Esophagus squamous epithelium (tissue), 5 donors: Measurements from ENCODE around the gene KANK3. TPM values are rescaled to one million over a fixed set of nuclear protein-coding genes. Genes with fewer than 3 reads are reported as not detected.

Source experiments
- DNase-seq: peaks from one replicate; lab custom pipeline; 2025; lab: John Stamatoyannopoulos, UW
- H3K27ac ChIP-seq, 4 donors: fragments of 200-600 bp; sonication (generic); one replicate each; pipeline ENCODE4 v1.5.1; 2016 to 2019; ENCODE audit warnings: mild to moderate bottlenecking in 1 of 4
- H3K27me3 ChIP-seq, 4 donors: fragments of 200-600 bp; sonication (generic); 1 replicate in 3 of 4; 2 replicates in 1 of 4; pipeline versions ENCODE4 v1.5.1 to v1.6.0; 2017 to 2021; ENCODE audit warnings: antibody characterized with exemption in 1 of 4
- H3K36me3 ChIP-seq, 3 donors: fragments of 200-600 bp; sonication (generic); one replicate each; pipeline ENCODE4 v1.5.1; 2016 to 2019
- H3K4me1 ChIP-seq, 3 donors: fragments of 200-600 bp; sonication (generic); one replicate each; pipeline ENCODE4 v1.5.1; 2017 to 2019
- H3K4me3 ChIP-seq, 4 donors: fragments of 200-600 bp; sonication (generic); 1 replicate in 3 of 4; 2 replicates in 1 of 4; pipeline ENCODE4 v1.5.1; 2016 to 2019; ENCODE audit warnings: mild to moderate bottlenecking in 2 of 4, moderate library complexity in 1 of 4
- H3K9me3 ChIP-seq, 3 donors: fragments of 200-600 bp; sonication (generic); one replicate each; pipeline ENCODE4 v1.5.1; 2016 to 2019
- CTCF ChIP-seq, 6 experiments: fragments of 450-650 bp in 4 of 6; fragments of 200-600 bp in 2 of 6; sonication (generic) in 2 of 6; IDR thresholded peaks; one replicate each; pipeline ENCODE4 v1.5.1; 2016 to 2019; ENCODE audit warnings: antibody characterized with exemption in 6 of 6, mild to moderate bottlenecking in 4 of 6, moderate library complexity in 4 of 6
- POLR2A ChIP-seq, 4 donors: fragments of 450-650 bp; IDR thresholded peaks; one replicate each; pipeline ENCODE4 v1.6.1; 2017; ENCODE audit warnings: antibody characterized with exemption in 4 of 4, mild to moderate bottlenecking in 4 of 4, moderate library complexity in 3 of 4
- WGBS, 2 donors: methylation state at CpG; one replicate each; pipeline ENCODE4 v1.1.5; 2018; 5-methylcytosine and 5-hydroxymethylcytosine counted together
- intact Hi-C: fragments of 100-400 bp; cut with DNase I; formaldehyde crosslinking; loops from one replicate; pipeline ENCODE4 v1.15.0; 2022
- total RNA-seq, 4 donors: library from RNA; depleted of rRNA; stranded (reverse); fragments of >200 nt; gene quantifications; one replicate each; pipeline ENCODE4 v1.1.0, GENCODE V29; 2016
- donor health status: DM: yes; HTN: yes; CAD: no.

Gene KANK3
- total RNA-seq, 4 donors from 2014 or later: 2.9 to 8.8 (median 4.4) TPM

- no peak for DNase-seq
- H3K36me3 ChIP-seq: no peaks in the 10 kb centered on the region
- 35 to 56% methylated on average over 3 of the region's 3 CpGs for WGBS, 2 donors
- H3K27me3 ChIP-seq: peaks cover 0 to 32% (median 5%) of the 10 kb centered on the region in 4 donors
- no peak overlapping the region for H3K4me3 ChIP-seq
- intact Hi-C loops: no loop called here
- peaks cover 13 to 23% (median 15%) of the 10 kb centered on the region in 3 donors for H3K4me1 ChIP-seq
- TF ChIP-seq POLR2A (IDR thresholded peaks at IDR 0.05) (no peak), CTCF (IDR thresholded peaks at IDR 0.05) (no peak)
- H3K9me3 ChIP-seq: no peaks in the 10 kb centered on the region
- no peak overlapping the region for H3K27ac ChIP-seq
Measured at GRCh38 chr19:8329996-8330395, 13.1 kb downstream of the KANK3 start.

GRCh38 chr19:8325454-8325853 lies 17.6 kb downstream of the KANK3 start:
- no peak overlapping the region for H3K4me3 ChIP-seq
- H3K27me3 ChIP-seq: no peaks in the 10 kb centered on the region
- WGBS, 2 donors: 69 to 72% methylated on average over 1 of the region's 3 CpGs
- H3K9me3 ChIP-seq: no peaks in the 10 kb centered on the region
- peaks cover 0 to 22% (median 6%) of the 10 kb centered on the region in 3 donors for H3K36me3 ChIP-seq
- peak overlapping the region in 1 of 4 donors; percentile 12 for H3K27ac ChIP-seq
- DNase-seq: no peak
- intact Hi-C loops: no loop called here
- H3K4me1 ChIP-seq: peaks cover 16 to 37% (median 21%) of the 10 kb centered on the region in 3 donors
- TF ChIP-seq CTCF (IDR thresholded peaks at IDR 0.05) (no peak), POLR2A (IDR thresholded peaks at IDR 0.05) (no peak)

GRCh38 chr19:8324186-8325050 lies 18.6 kb downstream of the KANK3 start:
- intact Hi-C loops: no loop called here
- WGBS, 2 donors: 40 to 86% methylated on average over 4 to 5 of the region's 17 CpGs
- Histone ChIP-seq H3K9me3 (no peaks in the 10 kb centered on the region), H3K4me1 (peaks cover 25 to 47% (median 29%) of the 10 kb centered on the region in 3 donors), H3K36me3 (peaks cover 0 to 22% (median 6%) of the 10 kb centered on the region in 3 donors), H3K4me3 (no peak overlapping the region), H3K27ac (peak overlapping the region in 2 of 4 donors; percentile 23 to 58), H3K27me3 (no peaks in the 10 kb centered on the region)
- no peak for DNase-seq
- TF ChIP-seq POLR2A (IDR thresholded peaks at IDR 0.05) (no peak), CTCF (IDR thresholded peaks at IDR 0.05) (no peak)

GRCh38 chr19:8323781-8324185 lies 19.3 kb downstream of the KANK3 start:
- no peaks in the 10 kb centered on the region for H3K9me3 ChIP-seq
- peaks cover 25 to 47% (median 29%) of the 10 kb centered on the region in 3 donors for H3K4me1 ChIP-seq
- TF ChIP-seq POLR2A (IDR thresholded peaks at IDR 0.05): no peak
- no peak for TF ChIP-seq CTCF (IDR thresholded peaks at IDR 0.05)
- no peak for DNase-seq
- 80% methylated on average over 1 of the region's 1 CpG; no CpG with 5 or more reads in 1 of the 2 donors for WGBS, 2 donors
- intact Hi-C loops: no loop called here
- no peaks in the 10 kb centered on the region for H3K27me3 ChIP-seq
- peak overlapping the region in 1 of 4 donors; percentile 58 for H3K27ac ChIP-seq
- no peak overlapping the region for H3K4me3 ChIP-seq
- H3K36me3 ChIP-seq: peaks cover 0 to 22% (median 6%) of the 10 kb centered on the region in 3 donors

- peak overlapping the region; percentile 37 to 98 (median 96) for H3K27ac ChIP-seq
- WGBS, 2 donors: 12 to 44% methylated on average over 5 to 6 of the region's 7 CpGs
Measured at GRCh38 chr19:8322638-8322997, 20.4 kb downstream of the KANK3 start.

More at GRCh38 chr19:8322638-8322997, 20.4 kb downstream of the KANK3 start:
- Histone ChIP-seq H3K4me3 (peak overlapping the region; percentile 70 to 96 (median 84)), H3K9me3 (no peaks in the 10 kb centered on the region), H3K27me3 (no peaks in the 10 kb centered on the region), H3K36me3 (peaks cover 0 to 32% (median 6%) of the 10 kb centered on the region in 3 donors), H3K4me1 (peaks cover 25 to 47% (median 29%) of the 10 kb centered on the region in 3 donors)
- intact Hi-C loops: no loop called here
- TF ChIP-seq CTCF (IDR thresholded peaks at IDR 0.05): no peak
- no peak for TF ChIP-seq POLR2A (IDR thresholded peaks at IDR 0.05)
- DNase-seq: no peak
